GM21576 (cell line): Measurements from ENCODE around the gene POLR1E.

ENCODE experiments used
- ATAC-seq: cut with Tn5 transposase; IDR thresholded peaks from one replicate; pipeline ENCODE4 v1.9.1; 2021; ENCODE audit warnings: mild to moderate bottlenecking, moderate library complexity; ENCODE audit not compliant: unreplicated experiment

The POLR1E gene

DNA sequence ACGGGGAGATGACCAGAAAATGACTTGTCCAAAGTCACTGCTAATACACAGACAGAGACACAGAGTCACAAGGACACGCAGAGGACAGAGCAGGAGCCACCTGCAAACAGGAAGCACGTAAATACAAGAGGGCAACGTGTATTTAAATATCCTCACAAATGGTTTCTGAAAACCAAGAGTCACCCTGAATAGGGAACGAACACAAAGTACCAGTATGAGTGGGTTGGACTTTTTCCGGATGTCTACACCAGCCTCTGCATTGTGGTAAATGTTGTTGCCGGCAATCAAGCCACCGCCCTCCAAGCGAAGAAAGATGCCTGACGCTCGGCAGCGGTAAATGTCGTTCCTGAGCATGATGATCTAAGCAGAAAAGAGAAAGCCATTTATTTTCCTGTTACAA lies 46.0 kb downstream of the POLR1E start:
- ATAC-seq: peak; percentile 69

- no peak for ATAC-seq
Observed at GRCh38 chr9:37534412-37534811, 48.7 kb downstream of the POLR1E start.

GRCh38 chr9:37534901-37535300 lies 49.2 kb downstream of the POLR1E start:
- no peak for ATAC-seq

- ATAC-seq: no peak
Observed at GRCh38 chr9:37538099-37538498, 52.4 kb downstream of the POLR1E start.

- ATAC-seq: no peak
Observed at GRCh38 chr9:37539634-37540033, 53.9 kb downstream of the POLR1E start.

- ATAC-seq: no peak
Observed at GRCh38 chr9:37540634-37541033, 54.9 kb downstream of the POLR1E start.

DNA sequence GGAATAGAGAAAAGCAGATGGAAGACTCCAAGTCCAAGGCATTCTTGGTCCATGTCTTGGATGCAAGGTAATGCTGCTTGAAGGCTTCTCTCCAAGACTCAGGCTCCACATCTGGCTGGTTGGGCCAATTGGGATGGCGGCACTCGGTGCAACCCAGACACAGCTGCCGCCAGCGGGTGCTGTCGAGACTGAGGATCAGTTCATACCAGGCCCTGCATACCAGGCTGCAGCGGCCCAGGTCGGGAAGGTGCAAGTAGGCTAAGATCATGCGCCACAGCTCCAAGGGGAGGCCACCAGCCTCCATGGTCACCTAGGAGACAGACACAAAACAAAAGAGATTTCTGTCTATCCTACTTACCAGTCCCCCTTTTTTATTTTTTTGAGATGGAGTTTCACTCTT lies 55.7 kb downstream of the POLR1E start:
- no peak for ATAC-seq

DNA sequence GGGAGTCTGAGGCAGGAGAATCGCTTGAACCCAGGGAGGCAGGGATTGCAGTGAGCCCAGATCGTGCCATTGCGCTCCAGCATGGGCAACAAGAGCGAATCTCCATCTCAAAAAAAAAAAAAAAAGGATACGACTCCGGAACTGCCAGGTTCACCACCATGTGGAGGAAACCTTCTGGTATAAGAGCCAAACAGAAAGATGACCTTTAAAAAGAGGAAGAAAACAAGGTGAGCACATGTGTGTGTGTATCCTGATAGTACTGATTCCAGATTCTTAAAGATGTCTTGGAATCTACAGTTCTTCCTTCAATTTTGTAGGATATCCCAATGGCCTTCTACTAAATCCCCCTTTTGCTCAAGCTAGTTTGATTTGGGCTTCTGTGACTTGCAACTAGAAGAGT lies 56.7 kb downstream of the POLR1E start:
- no peak for ATAC-seq

DNA sequence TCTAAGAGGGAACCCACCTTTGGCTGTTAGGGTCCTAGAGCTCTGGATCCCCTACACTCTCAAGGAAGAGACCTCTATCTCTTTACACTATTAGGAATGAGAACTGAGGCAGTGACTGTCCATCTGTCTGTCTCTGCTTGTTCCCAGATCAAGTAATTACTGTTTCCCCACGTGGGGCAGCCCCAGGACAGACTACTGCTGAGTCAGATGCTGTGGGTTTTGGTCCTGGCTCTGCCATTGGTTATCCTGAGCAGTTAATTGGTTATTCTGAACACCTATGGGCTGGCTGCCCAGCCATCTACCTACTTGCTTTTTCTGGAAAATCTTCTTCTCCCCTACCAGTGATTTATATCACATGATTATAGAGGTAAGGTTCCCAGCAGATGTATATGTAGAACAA lies 57.1 kb downstream of the POLR1E start:
- ATAC-seq: no peak

GRCh38 chr9:37543468-37543867 lies 57.7 kb downstream of the POLR1E start:
- no peak for ATAC-seq

GRCh38 chr9:37547328-37547878 lies 61.7 kb downstream of the POLR1E start:
- ATAC-seq: no peak

DNA sequence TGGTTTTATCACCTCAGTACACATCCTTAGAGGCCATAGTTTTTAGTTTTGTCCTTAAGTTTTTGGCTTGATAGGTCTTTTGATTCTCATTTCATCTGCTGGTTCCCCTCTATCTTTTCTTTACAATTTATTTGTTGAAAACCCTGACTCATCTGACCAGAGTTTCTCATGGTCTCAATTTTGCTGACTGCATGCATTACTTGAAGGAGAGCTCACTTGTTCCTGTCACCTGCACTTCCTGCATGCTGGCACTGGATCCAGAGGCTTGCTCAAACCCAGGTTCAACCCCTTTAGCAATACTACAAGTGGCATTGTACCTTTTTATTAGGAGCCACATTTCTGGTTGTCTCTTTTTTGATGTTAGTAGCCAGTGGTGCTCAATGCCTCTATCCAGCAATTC lies 63.8 kb downstream of the POLR1E start:
- no peak for ATAC-seq

GRCh38 chr9:37550781-37551180 lies 65.0 kb downstream of the POLR1E start:
- ATAC-seq: no peak

GRCh38 chr9:37551468-37551867 lies 65.7 kb downstream of the POLR1E start:
- ATAC-seq: no peak

DNA sequence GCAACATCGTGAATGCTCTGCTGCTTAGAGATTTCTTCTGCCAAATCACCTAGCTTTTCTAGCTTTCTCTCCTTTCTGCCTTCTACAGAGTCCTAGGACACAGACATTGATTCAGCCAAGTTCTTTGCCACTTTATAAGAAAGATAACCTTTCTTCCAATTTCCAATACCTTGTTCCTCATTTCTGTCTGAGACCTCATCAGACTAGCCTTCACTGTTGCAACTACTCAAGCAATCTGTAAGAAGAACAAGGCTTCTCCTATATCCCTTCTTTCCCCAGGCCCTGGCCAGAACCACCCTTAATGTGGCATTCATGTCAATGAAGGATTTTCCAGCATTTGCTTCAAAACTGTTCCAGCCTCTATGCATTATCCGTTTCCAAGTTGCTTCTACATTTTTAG lies 66.1 kb downstream of the POLR1E start:
- ATAC-seq: no peak
